Left ventricle myocardium inferior (tissue), 1 donor: Measurements from ENCODE around the gene FANCI. TPM values are rescaled to one million over a fixed set of nuclear protein-coding genes. Genes with fewer than 3 reads are reported as not detected.

ENCODE experiments used
- DNase-seq: peaks from one replicate; pipeline ENCODE4 v3.0.0-alpha.2; 2020
- H3K27ac ChIP-seq: fragments of 200-600 bp; replicated peaks from 2 replicates; pipeline ENCODE4 v1.8.0; 2021
- H3K27me3 ChIP-seq: fragments of 200-600 bp; 2 replicates; pipeline ENCODE4 v1.8.0; 2021; ENCODE audit warnings: low read depth
- H3K36me3 ChIP-seq: fragments of 200-600 bp; 2 replicates; pipeline ENCODE4 v1.8.0; 2021
- H3K4me1 ChIP-seq: fragments of 200-600 bp; 2 replicates; pipeline ENCODE4 v1.8.0; 2021
- H3K4me3 ChIP-seq: fragments of 200-600 bp; 2 replicates; pipeline ENCODE4 v1.8.0; 2021; ENCODE audit warnings: mild to moderate bottlenecking, moderate library complexity
- H3K9me3 ChIP-seq: fragments of 200-600 bp; replicated peaks from 2 replicates; pipeline ENCODE4 v1.8.0; 2021
- CTCF ChIP-seq: fragments of 200-600 bp; IDR thresholded peaks from 2 replicates; pipeline ENCODE4 v1.8.0; 2021; ENCODE audit warnings: antibody characterized with exemption, mild to moderate bottlenecking, borderline replicate concordance
- intact Hi-C: fragments of 100-400 bp; cut with micrococcal nuclease; formaldehyde crosslinking; loops from one replicate; pipeline ENCODE4 v1.11.0; 2022
- total RNA-seq: library from RNA; stranded (reverse); fragmentation: NEBNext Ultra II Directional; extraction: Animal tissue kit (Norgen Biotek cat#: 25700); gene quantifications from one replicate; pipeline ENCODE4 v1.2.1, GENCODE V29; 2021
- donor health status: DM: no; HTN: yes; CAD: no; lungs with severe emphysema.

The FANCI gene
- total RNA-seq, 1 donor from 2014 or later: 2.7 TPM

- TF ChIP-seq CTCF: no peak
- H3K9me3 ChIP-seq: no peaks in the 10 kb centered on the region
- H3K27me3 ChIP-seq: no peaks in the 10 kb centered on the region
- no peak for DNase-seq
- H3K4me3 ChIP-seq: no peak overlapping the region
- intact Hi-C loops: no loop called here
- peaks cover 8% of the 10 kb centered on the region for H3K4me1 ChIP-seq
- H3K36me3 ChIP-seq: no peaks in the 10 kb centered on the region
- H3K27ac ChIP-seq: no peak overlapping the region
These were observed 34.7 kb upstream of the FANCI start for GRCh38 chr15:89209057-89209456.

- intact Hi-C loops: no loop called here
- no peaks in the 10 kb centered on the region for H3K9me3 ChIP-seq
- no peaks in the 10 kb centered on the region for H3K36me3 ChIP-seq
- H3K27me3 ChIP-seq: no peaks in the 10 kb centered on the region
- no peak overlapping the region for H3K27ac ChIP-seq
- H3K4me1 ChIP-seq: peaks cover 6% of the 10 kb centered on the region
- DNase-seq: no peak
- H3K4me3 ChIP-seq: no peak overlapping the region
- no peak for TF ChIP-seq CTCF
These were observed 32.1 kb upstream of the FANCI start for GRCh38 chr15:89211678-89212170.

GRCh38 chr15:89215627-89216026 is 28.2 kb upstream of the FANCI start:
- intact Hi-C loops: no loop called here
- no peaks in the 10 kb centered on the region for H3K27me3 ChIP-seq
- no peak overlapping the region for H3K4me3 ChIP-seq
- H3K27ac ChIP-seq: no peak overlapping the region
- no peaks in the 10 kb centered on the region for H3K36me3 ChIP-seq
- no peaks in the 10 kb centered on the region for H3K9me3 ChIP-seq
- TF ChIP-seq CTCF: no peak
- H3K4me1 ChIP-seq: no peaks in the 10 kb centered on the region
- no peak for DNase-seq

GRCh38 chr15:89217031-89217430 is 26.7 kb upstream of the FANCI start:
- TF ChIP-seq CTCF: no peak
- intact Hi-C loops: no loop called here
- no peaks in the 10 kb centered on the region for H3K36me3 ChIP-seq
- H3K9me3 ChIP-seq: no peaks in the 10 kb centered on the region
- no peak overlapping the region for H3K4me3 ChIP-seq
- no peaks in the 10 kb centered on the region for H3K27me3 ChIP-seq
- no peak for DNase-seq
- H3K4me1 ChIP-seq: no peaks in the 10 kb centered on the region
- no peak overlapping the region for H3K27ac ChIP-seq

- H3K36me3 ChIP-seq: no peaks in the 10 kb centered on the region
- no peaks in the 10 kb centered on the region for H3K9me3 ChIP-seq
- DNase-seq: no peak
- intact Hi-C loops: no loop called here
- no peak overlapping the region for H3K4me3 ChIP-seq
- TF ChIP-seq CTCF: no peak
- H3K4me1 ChIP-seq: no peaks in the 10 kb centered on the region
- no peaks in the 10 kb centered on the region for H3K27me3 ChIP-seq
- no peak overlapping the region for H3K27ac ChIP-seq
These were observed 25.9 kb upstream of the FANCI start for GRCh38 chr15:89217686-89218376.
